Stimulated activated effector memory CD8-positive, alpha-beta T cell treated with anti-CD3 and anti-CD28 coated beads, Interleukin-12 subunit alpha, Interleukin-12 subunit beta, amount 100 ng/mL, for 72 hours (primary cell): ENCODE data around the gene ABHD1.
A peak's percentile ranks its signal among the peaks of the same experiment; 100 is the strongest.

Experiments used
- ATAC-seq: fragments of 150-1000 bp; cut with Tn5 transposase; 2 replicates; pipeline ENCODE4 v1.10.0; 2021
- DNase-seq, 2 donors: peaks; one replicate each; pipeline ENCODE4 v3.0.0; 2021 to 2022; ENCODE audit warnings: low spot score in 2 of 2
- H3K27ac Mint-ChIP-seq: one replicate; pipeline ENCODE4 v1.8.0; 2022; ENCODE audit warnings: mild to moderate bottlenecking, mixed read lengths
- H3K36me3 Mint-ChIP-seq: one replicate; pipeline ENCODE4 v1.8.0; 2022; ENCODE audit warnings: mild to moderate bottlenecking, mixed read lengths
- H3K4me1 Mint-ChIP-seq: one replicate; pipeline ENCODE4 v1.8.0; 2022; ENCODE audit warnings: mixed read lengths
- H3K4me3 Mint-ChIP-seq: one replicate; pipeline ENCODE4 v1.8.0; 2022; ENCODE audit warnings: mild to moderate bottlenecking, mixed read lengths
- H3K9me3 Mint-ChIP-seq: one replicate; pipeline ENCODE4 v1.8.0; 2022; ENCODE audit warnings: mixed read lengths

ABHD1 gene

DNA sequence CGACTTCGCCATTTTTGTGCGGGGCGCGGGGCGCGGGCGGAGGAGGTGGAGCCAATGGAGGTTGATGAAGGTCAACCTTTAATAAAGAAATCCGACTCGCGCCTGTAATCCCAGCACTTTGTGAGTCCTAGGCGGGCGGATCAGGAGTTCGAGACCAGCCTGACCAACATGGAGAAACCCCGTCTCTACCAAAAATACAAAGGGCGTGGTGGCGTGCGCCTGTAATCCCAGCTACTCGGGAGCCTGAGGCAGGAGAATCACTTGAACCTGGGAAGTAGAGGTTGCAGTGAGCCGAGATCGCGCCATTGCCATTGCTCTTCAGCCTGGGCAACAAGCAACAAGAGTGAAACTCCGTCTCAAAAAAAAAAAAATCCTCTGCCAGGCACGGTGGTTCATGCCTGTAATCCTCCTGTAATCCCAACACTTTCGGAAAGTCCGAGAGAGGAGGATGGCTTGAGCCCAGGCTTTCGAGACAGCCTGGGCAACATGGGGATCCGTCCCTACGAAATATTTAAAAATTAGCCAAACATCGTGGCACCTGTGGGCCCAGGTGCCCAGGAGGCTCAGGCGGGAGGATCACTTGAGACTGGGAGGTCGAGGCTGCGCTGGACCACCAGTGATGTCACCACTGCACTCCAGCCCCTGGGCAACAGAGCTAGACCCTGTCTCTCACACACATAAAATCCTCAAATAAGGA is 11.3 kb downstream of the ABHD1 start:
- H3K36me3 Mint-ChIP-seq, result peaks cover 38% of the 10 kb centered on the region
- no peak for DNase-seq
- peaks cover 22% of the 10 kb centered on the region for H3K4me1 Mint-ChIP-seq
- no peak for ATAC-seq
- H3K4me3 Mint-ChIP-seq, result peak overlapping the region; percentile 84
- H3K9me3 Mint-ChIP-seq, result no peaks in the 10 kb centered on the region
- peak overlapping the region; percentile 97 for H3K27ac Mint-ChIP-seq

DNA sequence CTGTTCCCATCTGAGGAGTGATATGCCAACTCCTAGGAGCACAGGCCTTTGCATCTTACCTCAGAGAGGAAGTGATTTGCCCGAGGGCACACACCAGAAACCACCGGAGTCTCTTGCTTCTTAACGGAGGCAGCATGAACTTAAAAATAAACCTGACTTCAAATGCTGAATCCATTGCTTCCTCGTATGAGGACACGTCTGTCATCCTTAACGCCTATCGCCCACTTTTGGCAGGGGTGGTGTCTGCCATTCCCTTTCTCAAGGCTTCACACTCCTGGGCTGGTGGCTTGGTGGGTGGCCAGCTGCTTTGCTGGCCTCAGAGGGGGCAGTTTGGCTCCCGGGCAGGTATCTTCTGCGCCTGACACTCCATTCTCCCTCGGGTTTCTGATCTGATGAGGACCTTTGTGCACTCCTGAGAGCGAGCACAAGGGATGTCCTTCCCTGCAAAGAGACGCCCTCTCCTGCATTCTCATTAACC is 11.9 kb downstream of the ABHD1 start:
- no peak for ATAC-seq
- no peak for DNase-seq
- H3K4me3 Mint-ChIP-seq, result peak overlapping the region; percentile 84

GRCh38 chr2:27136751-27137150 is 13.1 kb downstream of the ABHD1 start:
- no peaks in the 10 kb centered on the region for H3K9me3 Mint-ChIP-seq
- ATAC-seq (no peak), DNase-seq (no peak)
- no peak overlapping the region for H3K27ac Mint-ChIP-seq
- peaks cover 34% of the 10 kb centered on the region for H3K36me3 Mint-ChIP-seq
- no peak overlapping the region for H3K4me3 Mint-ChIP-seq
- peaks cover 22% of the 10 kb centered on the region for H3K4me1 Mint-ChIP-seq

More for the DNA sequence above, 11.9 kb downstream of the ABHD1 start:
- Mint-ChIP-seq H3K36me3 (peaks cover 37% of the 10 kb centered on the region), H3K9me3 (no peaks in the 10 kb centered on the region), H3K4me1 (peaks cover 22% of the 10 kb centered on the region), H3K27ac (peak overlapping the region; percentile 97)

- DNase-seq (no peak), ATAC-seq (no peak)
- peaks cover 22% of the 10 kb centered on the region for H3K4me1 Mint-ChIP-seq
- H3K36me3 Mint-ChIP-seq, result peaks cover 30% of the 10 kb centered on the region
- H3K9me3 Mint-ChIP-seq, result no peaks in the 10 kb centered on the region
- H3K27ac Mint-ChIP-seq, result no peak overlapping the region
- no peak overlapping the region for H3K4me3 Mint-ChIP-seq
These were observed 13.8 kb downstream of the ABHD1 start for GRCh38 chr2:27137322-27137935.

GRCh38 chr2:27138111-27138510 is 14.5 kb downstream of the ABHD1 start:
- Mint-ChIP-seq H3K9me3 (no peaks in the 10 kb centered on the region), H3K4me3 (no peak overlapping the region), H3K4me1 (peaks cover 15% of the 10 kb centered on the region), H3K27ac (peak overlapping the region; percentile 39), H3K36me3 (peaks cover 23% of the 10 kb centered on the region)
- ATAC-seq (no peak), DNase-seq (no peak)

DNA sequence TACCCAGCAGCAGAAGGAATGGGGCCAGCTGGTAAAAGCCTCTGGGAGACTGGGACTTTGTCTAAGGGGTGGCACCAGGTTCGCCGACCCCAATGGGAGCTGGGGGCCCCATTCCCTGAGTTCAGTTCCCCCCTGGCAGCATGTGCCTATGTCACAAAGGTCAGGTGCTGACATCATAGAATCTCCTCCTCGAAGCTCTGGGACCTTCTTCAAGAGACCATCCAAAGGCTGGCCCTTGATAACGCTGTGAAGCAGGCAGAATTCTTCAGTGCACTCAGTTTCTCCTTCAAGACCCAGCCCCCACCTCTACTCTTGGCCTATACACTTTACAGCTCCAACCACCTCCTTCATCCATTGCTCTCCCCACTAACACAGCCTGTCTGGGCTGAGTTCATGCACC is 15.7 kb downstream of the ABHD1 start, which contains the start of gene PRR30:
TSS of gene PRR30 (minus strand) at position 101 of the 400 bp plus-strand sequence. CDS start 1,081 bp downstream, outside the sequence.
- H3K9me3 Mint-ChIP-seq, result no peaks in the 10 kb centered on the region
- H3K36me3 Mint-ChIP-seq, result peaks cover 11% of the 10 kb centered on the region
- H3K4me1 Mint-ChIP-seq, result peaks cover 7% of the 10 kb centered on the region
- no peak within 1 kb of the TSS for H3K4me3 Mint-ChIP-seq
- peak within 1 kb of the TSS; percentile 39 for H3K27ac Mint-ChIP-seq
- no peak for DNase-seq
- no peak for ATAC-seq

DNA sequence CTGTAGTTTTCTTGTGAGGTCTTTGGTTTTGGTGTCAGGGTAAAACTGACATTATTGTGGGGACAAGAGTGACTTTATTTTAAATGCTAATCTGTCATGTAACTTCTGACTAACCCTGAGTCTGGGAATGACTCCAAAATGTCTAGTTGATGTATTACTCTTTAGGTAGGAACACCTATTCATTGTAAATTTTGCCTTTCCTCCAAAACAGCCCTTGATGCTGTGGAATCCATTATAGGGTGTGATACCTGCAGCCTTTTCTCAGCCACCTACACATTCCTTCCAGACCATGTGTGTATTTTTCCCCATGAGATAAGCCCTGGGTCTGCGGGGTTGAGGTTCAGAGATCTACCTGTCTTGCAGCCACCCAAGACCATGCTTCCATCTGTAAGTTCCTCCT is 19.7 kb downstream of the ABHD1 start:
- no peaks in the 10 kb centered on the region for H3K36me3 Mint-ChIP-seq

DNA sequence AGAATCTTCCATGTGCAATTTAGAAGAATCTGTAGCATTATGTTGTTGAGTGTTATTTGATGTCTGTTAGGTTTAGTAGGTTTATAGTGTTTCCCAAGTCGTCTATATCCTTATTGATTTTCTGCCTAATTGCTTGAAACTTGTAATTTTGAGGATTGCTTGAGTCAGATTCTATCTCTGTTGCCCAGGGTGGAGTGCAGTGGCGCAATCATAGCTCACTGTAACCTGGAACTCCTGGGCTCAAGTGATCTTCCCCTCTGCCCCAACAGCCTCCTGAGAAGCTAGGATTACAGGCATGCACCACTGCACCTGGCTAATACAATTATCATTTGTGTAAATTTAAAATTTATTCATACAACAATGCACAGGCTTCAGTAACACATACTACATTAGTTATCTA is 22.1 kb downstream of the ABHD1 start:
- no peaks in the 10 kb centered on the region for H3K4me1 Mint-ChIP-seq
- no peaks in the 10 kb centered on the region for H3K9me3 Mint-ChIP-seq
- no peak overlapping the region for H3K4me3 Mint-ChIP-seq
- no peaks in the 10 kb centered on the region for H3K36me3 Mint-ChIP-seq
- no peak for ATAC-seq
- no peak overlapping the region for H3K27ac Mint-ChIP-seq
- no peak for DNase-seq

More for the DNA sequence above, 19.7 kb downstream of the ABHD1 start:
- Mint-ChIP-seq H3K4me3 (no peak overlapping the region), H3K9me3 (no peaks in the 10 kb centered on the region), H3K4me1 (no peaks in the 10 kb centered on the region), H3K27ac (no peak overlapping the region)
- no peak for ATAC-seq
- no peak for DNase-seq

DNA sequence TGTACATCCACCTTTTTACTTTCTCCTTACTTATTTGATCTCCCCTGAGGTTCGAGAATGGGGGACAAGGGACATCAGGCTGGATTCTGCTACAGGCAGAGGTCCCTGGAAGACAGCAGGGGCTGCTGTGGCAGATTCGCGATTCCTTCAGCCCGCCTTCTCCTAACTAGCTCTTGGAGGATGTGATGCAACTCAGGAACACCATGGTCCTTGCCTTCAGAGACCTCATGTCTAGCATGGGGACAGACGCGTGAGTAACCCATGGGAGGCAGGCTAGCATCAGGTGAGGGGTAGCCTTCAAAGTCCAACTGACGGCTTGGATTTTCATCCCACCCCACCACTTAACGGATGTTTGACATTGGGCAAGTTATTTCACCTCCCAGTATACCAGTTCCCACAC is 24.3 kb downstream of the ABHD1 start:
- no peaks in the 10 kb centered on the region for H3K9me3 Mint-ChIP-seq
- H3K36me3 Mint-ChIP-seq, result no peaks in the 10 kb centered on the region
- DNase-seq, result no peak
- H3K4me3 Mint-ChIP-seq, result no peak overlapping the region
- no peak overlapping the region for H3K27ac Mint-ChIP-seq
- ATAC-seq, result no peak
- no peaks in the 10 kb centered on the region for H3K4me1 Mint-ChIP-seq

DNA sequence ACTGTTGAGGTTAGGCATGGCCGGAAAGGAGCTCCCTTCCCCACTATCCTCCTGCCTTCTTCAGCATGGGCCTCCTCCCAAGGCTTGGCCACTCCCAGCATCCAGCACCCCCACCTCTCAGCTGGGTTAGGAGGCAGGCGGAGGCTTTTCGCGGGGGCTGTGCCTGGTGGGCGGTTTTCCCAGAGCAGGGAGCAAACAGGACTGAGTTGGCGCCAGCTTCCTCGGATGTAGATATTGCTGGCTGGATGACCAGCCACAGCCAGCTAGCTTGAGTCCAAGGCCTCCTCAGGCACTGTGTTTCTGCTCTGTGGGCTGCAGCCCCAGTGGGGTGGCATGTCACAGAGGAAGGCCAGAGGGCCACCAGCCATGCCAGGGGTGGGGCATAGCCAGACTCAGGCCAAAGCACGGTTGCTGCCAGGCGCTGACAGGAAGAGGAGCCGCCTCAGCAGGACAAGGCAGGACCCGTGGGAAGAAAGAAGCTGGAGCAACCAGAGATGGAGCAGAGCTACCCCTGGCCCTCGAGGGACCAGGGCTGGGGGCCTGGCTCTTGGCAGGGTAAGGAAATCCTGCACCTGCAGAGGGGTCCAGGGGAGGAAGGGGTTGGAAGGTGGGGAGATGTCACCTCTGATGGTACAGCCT is 25.3 kb downstream of the ABHD1 start, which contains the start of gene TCF23:
TSS of gene TCF23 (plus strand) at position 204 of the 639 bp plus-strand sequence. CDS start at position 334, 130 bp downstream.
- H3K4me1 Mint-ChIP-seq, result no peaks in the 10 kb centered on the region
- no peak for DNase-seq
- H3K36me3 Mint-ChIP-seq, result no peaks in the 10 kb centered on the region
- H3K9me3 Mint-ChIP-seq, result no peaks in the 10 kb centered on the region
- no peak within 1 kb of the TSS for H3K27ac Mint-ChIP-seq
- ATAC-seq, result no peak
- no peak within 1 kb of the TSS for H3K4me3 Mint-ChIP-seq

DNA sequence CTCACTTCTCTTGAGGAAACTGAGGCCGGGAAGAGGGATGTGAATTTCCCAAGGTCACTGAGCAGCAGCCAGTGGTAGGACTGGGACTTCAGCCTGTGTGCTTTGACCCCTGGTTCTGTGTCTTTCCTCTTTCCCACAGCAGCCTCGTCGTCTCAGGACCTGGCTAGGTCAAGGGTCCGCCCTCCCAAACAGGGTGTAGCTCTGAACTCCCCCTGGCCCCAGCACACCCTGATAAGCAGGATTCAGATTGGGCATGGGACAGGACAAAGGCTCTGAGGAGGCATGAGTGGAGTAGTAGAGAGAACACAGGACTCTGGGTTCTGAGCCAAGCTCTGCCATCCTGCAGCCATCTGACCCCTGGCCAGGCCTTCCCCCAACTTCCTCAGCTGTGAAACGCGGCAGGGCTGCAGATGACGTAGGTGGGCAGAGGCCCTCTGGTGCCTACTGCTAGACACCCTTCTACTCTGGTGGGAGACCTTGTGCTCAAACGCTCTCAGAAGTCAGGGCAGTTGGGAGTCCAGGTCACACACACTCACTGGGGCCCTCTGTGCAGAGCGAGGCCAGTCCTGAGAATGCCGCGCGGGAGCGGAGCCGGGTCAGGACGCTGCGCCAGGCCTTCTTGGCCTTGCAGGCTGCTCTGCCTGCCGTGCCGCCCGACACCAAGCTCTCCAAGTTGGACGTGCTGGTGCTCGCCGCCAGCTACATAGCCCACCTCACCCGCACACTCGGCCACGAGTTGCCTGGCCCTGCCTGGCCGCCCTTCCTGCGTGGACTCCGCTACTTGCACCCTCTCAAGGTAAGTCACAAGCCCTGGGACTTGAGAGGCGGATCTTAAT is 26.2 kb downstream of the ABHD1 start:
- H3K4me3 Mint-ChIP-seq, result no peak overlapping the region
- H3K9me3 Mint-ChIP-seq, result no peaks in the 10 kb centered on the region
- H3K27ac Mint-ChIP-seq, result no peak overlapping the region
- no peak for DNase-seq
- no peak for ATAC-seq
- no peaks in the 10 kb centered on the region for H3K36me3 Mint-ChIP-seq
- H3K4me1 Mint-ChIP-seq, result no peaks in the 10 kb centered on the region

DNA sequence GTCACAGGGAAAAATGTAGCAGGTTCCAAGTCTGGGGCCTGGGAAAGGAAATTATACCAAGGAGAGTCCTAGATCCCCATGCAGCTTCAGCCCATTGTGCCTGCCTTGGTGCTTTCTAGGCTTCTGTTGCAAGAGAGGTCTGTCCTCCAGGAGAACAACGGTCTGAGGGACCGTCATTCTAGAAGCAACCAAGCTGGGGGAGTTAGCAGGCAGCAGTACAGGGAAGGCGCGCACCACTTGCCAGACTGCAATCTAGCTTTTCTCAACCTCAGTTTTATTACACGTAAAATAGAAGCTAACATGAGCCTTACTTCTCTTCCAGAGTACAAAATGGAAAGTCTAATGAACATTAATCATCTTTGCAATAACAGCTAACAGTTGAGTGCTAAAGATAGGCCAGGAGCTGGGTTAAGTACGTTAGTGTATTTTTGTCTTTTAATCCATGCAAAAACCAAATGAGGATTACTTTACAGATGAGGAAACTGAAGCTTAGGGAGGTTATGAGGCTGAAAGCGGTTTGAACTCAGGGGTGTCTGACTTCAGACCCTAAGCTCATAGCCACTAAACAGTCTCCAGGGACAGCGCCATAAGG is 27.1 kb downstream of the ABHD1 start:
- Mint-ChIP-seq H3K36me3 (no peaks in the 10 kb centered on the region), H3K4me3 (no peak overlapping the region), H3K4me1 (no peaks in the 10 kb centered on the region), H3K27ac (no peak overlapping the region), H3K9me3 (no peaks in the 10 kb centered on the region)
- ATAC-seq (no peak), DNase-seq (no peak)

- Mint-ChIP-seq H3K9me3 (no peaks in the 10 kb centered on the region), H3K36me3 (no peaks in the 10 kb centered on the region), H3K4me1 (no peaks in the 10 kb centered on the region), H3K27ac (peak overlapping the region; percentile 26), H3K4me3 (no peak overlapping the region)
- ATAC-seq, result no peak
- DNase-seq, result no peak
These were observed 28.6 kb downstream of the ABHD1 start for GRCh38 chr2:27152102-27152795.

- Mint-ChIP-seq H3K4me3 (no peak overlapping the region), H3K27ac (peak overlapping the region; percentile 26), H3K9me3 (no peaks in the 10 kb centered on the region), H3K4me1 (no peaks in the 10 kb centered on the region), H3K36me3 (no peaks in the 10 kb centered on the region)
- peak; percentile 59 for ATAC-seq
- DNase-seq, result no peak
These were observed 29.3 kb downstream of the ABHD1 start for GRCh38 chr2:27152796-27153464.
